ENCODE results near the gene PON3.

PON3 gene

GRCh38 chr7:95375591-95376257, 20.5 kb downstream of the PON3 start:
- no peak overlapping the region for H3K4me3 ChIP-seq (ENCODE audit: low read depth, low read length)
- TF ChIP-seq CTCF (IDR thresholded peaks at IDR 0.05; ENCODE audit: low read depth, low read length) = no peak

DNA sequence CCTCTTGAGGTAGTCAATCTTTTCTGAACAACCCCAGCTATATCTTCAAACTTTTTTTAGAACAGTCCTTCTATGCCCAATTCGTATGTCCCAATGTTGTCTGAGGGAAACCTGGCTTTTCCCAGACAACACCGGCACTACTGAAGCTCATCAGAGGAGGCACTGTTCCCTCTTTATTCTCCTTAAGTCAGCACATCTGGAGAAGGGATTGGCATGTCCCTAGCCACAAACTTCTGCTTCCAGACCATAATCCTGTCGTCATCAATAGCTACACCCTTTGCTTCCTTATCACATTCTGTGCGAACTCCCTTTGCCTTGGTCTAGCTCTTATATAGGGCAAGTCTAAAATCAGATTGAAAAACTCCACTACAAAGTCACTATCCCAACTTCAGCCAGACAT, 22.9 kb downstream of the PON3 start:
- no peak overlapping the region for H3K4me3 ChIP-seq (ENCODE audit: low read depth, low read length)
- TF ChIP-seq CTCF (IDR thresholded peaks at IDR 0.05; ENCODE audit: low read depth, low read length) = no peak

DNA sequence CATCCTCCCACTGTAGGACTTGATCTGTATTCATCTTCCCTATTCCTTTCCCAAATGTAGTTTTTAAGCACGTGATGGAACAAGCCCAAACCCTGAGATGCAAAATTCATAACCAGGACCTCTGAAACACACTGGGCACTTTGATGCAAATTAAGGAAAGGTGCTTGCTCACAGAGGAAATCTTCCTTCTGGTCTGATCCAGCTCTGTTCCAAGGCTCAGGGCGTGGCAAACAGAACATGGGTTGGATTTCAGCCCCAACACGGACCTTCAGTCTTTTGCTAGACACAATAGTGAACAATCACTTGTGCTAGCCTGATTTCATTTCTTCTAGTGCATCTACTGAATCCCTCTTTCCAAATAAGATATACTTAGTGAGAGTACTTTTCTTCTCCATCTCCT, 27.9 kb downstream of the PON3 start:
- no peak overlapping the region for H3K4me3 ChIP-seq (ENCODE audit: low read depth, low read length)
- no peak for TF ChIP-seq CTCF (IDR thresholded peaks at IDR 0.05; ENCODE audit: low read depth, low read length)

- TF ChIP-seq CTCF (IDR thresholded peaks at IDR 0.05; ENCODE audit: low read depth, low read length) = no peak
- H3K4me3 ChIP-seq (ENCODE audit: low read depth, low read length) = no peak overlapping the region
Measured at GRCh38 chr7:95367606-95368005, 28.6 kb downstream of the PON3 start.

GRCh38 chr7:95365151-95365550, 31.0 kb downstream of the PON3 start:
- TF ChIP-seq CTCF (IDR thresholded peaks at IDR 0.05; ENCODE audit: low read depth, low read length) = no peak
- H3K4me3 ChIP-seq (ENCODE audit: low read depth, low read length) = no peak overlapping the region

GRCh38 chr7:95357623-95358022, 38.6 kb downstream of the PON3 start:
- no peak for TF ChIP-seq CTCF (IDR thresholded peaks at IDR 0.05; ENCODE audit: low read depth, low read length)
- H3K4me3 ChIP-seq (ENCODE audit: low read depth, low read length) = no peak overlapping the region

DNA sequence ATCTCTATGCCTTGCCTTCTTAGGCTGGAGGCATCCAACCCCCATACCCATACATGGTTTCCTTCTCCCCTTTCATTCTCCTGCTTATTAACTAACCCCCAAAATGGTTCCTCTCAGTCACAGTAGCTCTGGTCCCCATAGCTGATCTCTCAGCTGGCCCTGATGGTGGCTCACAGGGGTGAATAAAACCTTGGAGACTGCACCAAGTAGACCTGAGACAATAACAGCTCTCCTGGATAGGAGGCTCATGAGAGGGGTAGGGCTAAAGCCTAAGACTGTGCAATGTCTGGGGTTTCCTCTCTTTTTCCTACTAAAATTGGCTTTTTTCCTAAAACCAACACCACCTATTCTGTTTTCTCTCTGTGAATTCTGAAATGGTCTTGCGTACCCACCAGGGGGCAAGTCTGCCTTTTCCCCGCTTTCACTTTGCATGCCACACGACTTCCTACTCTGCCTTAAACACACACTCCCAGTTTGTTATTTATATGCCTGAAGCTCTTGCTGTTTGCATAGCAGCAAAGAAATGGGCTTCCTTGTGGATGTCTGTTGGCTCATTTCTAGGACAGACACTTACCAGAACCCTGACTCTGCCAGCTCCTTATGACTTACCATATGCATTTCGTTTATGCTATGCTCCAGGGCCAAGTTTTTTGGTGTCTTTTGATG, 53.4 kb downstream of the PON3 start:
- no peak overlapping the region for H3K4me3 ChIP-seq (ENCODE audit: low read depth, low read length)
- TF ChIP-seq CTCF (IDR thresholded peaks at IDR 0.05; ENCODE audit: low read depth, low read length) = no peak
